ENCODE data around the gene HIF1A.
"Not testable (repeated sequence)": the region's sequence is repeated elsewhere in the genome, so short reads cannot be mapped to it uniquely, and the experiment has no call there.

The HIF1A gene

DNA sequence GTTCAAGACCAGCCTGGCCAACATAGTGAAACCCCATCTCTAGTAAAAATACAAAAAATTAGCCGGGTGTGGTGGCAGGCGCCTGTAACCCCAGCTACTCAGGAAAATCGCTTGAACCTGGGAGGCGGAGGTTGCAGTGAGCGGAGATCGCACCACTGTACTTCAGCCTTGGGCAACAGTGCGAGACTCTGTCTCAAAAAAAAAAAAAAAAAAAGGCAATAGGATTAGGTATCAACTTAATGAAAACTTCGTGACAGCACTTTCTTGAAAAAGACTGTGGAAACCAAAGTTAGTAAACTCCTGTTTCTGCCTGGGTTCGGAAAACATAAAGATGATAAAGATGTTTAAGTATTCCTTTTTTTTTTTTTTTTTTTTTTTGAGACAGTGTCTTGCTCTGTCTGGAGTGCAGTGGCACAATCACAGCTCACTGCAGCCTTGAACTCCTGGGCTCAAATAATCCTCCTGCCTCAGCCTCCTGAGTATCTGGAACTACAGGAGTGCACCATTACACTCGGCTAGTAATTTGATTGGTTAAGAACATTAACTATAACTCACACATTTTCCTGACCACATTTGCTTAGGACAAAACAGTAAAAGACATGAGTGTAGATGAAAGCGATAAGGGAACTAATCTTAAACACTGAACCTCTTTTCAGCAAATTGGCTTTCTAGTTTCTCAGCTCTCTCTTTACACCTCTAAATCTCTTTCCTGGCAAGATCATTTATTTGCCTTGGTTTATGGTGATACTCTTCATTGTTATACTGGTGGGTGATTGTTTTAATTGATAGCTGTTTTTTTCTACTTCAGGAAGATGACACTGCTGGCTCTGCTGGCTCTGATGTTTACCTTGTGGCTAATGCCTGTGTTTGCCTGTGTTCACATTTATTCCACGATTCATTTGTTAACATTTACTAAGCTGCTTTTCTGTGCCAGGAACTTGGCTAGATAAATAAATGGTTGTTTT lies 15.8 kb downstream of the HIF1A start:
- DNase-seq, result no peak

DNA sequence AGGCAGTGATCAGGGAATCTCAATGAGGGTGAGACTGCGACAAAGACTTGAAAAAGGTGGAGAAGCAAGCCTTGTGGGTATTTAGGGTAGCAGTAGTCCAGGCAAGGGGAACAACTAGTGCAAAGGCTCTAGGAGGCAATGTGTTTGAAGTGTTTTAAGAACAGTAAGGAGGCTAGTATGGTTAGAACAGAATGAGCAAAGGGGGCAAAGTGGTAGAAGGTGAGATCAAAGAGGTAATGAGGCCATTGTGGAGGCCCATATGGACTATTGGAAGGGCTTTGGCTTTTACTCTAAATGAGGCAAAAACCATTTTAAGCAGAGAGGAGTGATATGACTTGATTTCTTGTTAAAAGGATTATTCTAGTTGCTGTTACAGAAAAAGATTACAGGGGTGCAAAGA lies 16.8 kb downstream of the HIF1A start:
- DNase-seq, result no peak

DNA sequence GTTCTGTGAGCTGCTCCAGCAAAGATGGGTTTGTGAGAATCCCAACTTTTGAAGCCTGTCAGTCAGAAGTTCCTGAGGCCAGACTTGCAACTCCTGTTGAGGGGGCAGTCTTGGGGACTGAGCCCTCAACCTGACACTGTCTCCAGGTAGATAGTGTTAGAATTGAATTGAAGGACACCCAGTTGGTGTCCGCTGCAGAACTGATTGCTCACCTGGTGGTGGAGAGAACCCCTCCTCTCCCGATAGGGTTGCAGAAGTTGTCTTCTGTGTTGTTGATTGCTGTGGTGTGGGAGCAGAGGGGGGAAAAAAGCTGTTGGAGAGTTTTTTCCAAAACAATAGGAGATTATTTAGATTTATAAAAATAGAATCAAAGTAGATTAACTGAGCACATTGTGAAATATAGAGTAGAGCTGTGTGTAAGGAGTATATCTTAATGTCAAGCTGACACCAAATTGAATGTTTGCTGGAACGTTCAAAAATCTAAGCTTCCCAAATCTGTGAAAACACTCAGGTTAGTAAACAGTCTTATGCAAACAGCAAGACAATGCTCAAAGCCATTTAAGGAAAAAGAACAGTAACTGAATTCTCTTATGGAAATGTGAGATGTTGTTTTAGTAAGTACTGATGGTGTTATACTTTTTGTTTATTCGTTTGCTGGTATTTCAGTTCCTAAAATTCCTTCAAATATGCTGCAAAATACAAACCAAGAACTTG lies 18.6 kb downstream of the HIF1A start:
- no peak for DNase-seq

DNA sequence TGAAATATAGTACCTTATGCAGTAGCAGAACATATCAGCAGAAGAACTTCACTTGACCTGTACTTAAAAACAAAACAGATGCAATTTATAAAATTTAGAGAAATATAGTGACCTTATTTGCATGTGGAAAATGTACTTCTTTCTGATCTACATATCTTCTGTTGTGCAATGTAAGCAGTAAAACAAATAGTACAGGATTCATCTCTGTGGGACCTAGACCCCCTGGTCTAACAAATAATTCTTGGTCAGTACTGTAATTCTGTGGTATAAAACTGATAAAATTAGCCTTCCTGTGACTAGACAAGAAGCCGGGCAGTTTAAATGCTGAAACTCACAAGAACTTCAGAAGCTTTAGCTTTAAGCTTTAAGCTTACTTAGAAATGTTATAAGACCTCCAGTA lies 21.6 kb downstream of the HIF1A start:
- DNase-seq, result no peak

DNA sequence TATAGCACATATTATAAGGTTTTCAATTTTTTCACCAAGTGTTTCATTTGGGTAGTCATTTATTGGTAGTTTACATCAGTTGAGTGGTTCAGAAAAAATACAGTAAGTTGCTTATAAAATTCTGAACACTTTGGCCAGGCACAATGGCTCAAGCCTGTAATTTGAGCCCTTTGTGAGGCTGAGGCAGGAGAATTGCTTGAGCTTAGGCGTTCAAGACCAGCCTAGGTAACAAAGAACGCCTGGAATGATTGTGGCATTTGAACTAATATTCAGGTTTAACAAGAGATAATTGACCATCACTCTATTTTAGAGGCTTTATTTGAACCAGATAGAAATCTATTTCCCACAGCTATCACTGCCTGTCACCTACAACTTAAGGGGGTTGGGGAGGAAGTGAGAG lies 22.7 kb downstream of the HIF1A start:
- DNase-seq, result no peak

DNA sequence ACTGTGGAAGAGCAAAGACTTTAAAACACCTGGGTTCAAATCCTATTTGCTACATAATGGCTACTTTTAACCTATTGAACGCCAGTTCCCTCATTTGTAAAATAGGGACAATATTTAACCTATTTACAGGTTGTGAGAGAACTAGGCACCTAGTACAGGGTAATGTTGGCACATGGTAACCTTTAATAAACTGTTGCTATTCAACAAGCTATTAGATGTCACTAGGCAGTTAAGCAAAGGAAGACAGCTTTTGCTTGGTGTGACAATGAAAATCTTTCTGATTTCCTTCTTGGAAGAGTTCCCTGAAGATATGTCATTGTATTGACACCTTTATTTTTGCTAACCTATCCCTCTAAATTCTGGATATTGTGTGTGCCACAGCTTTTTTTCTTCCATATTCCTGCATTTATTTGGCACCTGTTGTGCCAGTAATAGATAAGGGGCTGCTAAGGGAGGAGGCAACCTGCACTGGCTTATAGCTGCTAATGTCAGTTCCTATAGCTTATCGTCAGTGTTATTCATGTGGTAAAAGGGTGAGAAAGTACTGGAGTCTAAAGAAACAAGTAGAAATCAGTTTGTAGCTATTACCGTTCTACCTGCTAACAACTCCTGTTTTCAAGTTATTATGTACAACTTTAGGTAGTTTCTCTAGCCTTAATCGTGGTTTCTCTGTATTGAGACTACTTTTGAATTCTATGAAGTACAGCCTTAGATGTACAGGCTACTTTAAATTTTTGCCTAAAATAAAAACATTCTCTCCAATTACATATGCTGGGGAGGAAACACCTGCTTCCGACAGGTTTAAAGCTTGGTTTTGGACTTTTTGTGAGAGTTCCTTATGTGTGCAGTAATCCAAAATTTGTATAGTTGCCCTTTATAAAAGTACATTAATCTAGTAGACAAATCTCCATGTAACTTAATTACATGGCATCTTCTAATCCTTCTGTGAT lies 24.3 kb downstream of the HIF1A start:
- no peak for DNase-seq

DNA sequence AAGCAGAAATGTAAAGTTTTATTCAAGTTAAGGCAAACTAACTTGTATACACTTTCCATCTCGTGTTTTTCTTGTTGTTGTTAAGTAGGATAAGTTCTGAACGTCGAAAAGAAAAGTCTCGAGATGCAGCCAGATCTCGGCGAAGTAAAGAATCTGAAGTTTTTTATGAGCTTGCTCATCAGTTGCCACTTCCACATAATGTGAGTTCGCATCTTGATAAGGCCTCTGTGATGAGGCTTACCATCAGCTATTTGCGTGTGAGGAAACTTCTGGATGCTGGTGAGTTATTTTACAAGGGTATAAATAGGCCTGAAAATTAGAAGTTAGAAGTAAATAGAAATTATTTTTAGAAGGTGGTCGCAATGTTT lies 25.0 kb downstream of the HIF1A start:
- DNase-seq, result no peak

DNA sequence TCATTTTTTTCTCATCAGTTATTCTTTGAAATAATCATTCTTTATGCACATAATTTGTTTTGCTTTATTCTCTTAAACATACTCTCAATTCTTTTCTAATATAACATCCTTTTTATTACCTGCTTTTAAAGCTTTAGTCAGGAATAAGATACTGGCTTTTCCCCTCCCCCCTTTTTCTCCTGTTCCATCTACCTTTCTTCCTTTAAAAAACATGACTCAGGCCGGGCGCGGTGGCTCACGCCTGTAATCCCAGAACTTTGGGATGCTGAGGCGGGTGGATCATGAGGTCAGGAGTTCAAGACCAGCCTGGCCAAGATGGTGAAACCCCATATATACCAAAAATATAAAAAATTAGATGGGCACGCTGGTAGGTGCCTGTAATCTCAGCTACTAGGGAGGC lies 25.4 kb downstream of the HIF1A start:
- no peak for DNase-seq

DNA sequence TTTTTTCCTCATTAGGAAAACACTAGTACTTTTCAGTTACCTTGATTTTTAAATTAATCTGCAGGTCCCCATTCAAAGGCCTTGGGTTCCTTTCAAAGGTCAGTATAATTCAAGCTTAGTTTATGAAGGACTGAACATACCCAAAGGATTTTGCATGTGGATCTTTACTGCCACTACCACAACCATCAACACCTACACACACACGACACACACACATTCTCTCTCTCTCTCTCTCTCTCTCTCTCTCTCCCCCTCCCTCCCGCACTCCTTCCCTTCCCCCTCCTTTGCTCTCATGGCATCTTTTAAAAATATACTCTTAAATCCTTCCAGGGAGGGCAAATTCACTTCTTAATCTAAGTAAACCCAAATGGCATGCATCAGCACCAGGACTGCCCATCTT lies 28.8 kb downstream of the HIF1A start:
- DNase-seq, result no peak

DNA sequence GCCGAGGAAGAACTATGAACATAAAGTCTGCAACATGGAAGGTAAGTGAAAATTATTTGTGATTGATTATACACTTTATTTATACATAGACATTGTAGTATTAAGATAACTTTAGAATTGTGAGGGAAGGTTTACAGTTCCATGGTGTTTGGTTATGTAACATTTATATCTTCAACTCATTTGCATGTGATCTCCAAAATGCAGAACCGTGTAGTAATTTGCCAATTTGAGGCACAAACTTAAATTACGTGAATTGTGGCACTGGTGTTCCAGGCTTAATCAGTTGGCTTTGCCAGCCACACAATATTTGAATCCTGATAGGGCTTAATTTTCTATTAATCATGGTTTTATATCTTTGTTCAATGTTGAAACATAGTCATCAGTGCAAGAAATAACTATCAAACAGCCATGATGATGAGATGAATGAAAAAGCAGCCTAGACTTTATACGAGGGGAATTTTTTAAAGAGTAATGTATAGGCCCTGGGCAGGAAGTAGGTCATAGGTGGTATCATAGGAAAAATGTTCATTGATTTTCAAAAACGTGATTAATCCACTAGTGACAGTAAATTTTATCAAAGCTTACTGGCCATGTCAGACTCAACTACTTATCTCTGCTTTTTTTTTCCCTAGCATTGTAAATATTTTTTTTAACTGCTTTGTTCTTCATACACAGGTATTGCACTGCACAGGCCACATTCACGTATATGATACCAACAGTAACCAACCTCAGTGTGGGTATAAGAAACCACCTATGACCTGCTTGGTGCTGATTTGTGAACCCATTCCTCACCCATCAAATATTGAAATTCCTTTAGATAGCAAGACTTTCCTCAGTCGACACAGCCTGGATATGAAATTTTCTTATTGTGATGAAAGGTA lies 31.7 kb downstream of the HIF1A start:
- DNase-seq, result no peak

DNA sequence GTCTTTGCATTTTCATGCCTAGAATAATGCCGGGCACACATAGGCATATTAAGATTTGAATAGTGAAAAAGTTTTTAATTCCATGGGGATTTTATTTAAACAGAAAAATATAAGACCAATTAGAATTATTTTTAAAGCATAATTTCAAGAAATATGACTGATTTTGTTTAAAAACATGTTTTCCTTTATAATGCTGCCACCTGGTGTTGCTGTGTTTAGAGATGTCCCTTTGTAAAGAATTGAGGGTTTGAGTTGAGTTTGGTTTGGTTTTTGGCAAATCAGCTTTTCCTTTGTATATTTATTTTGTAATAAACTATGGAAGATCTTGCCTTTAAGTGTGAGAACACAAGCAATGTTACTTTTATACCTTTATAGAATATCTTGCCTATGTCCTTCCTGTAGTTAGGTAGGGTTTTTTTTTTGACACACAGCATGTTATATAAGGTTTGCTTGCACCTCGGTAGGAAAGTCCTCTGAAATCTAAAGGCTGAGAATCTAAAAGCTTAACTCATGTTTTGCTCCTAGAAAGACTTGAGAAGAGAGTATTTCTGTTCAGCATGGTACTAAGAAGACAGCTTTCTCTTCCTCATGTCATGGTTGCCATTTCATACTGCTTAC lies 35.6 kb downstream of the HIF1A start:
- no peak for DNase-seq

DNA sequence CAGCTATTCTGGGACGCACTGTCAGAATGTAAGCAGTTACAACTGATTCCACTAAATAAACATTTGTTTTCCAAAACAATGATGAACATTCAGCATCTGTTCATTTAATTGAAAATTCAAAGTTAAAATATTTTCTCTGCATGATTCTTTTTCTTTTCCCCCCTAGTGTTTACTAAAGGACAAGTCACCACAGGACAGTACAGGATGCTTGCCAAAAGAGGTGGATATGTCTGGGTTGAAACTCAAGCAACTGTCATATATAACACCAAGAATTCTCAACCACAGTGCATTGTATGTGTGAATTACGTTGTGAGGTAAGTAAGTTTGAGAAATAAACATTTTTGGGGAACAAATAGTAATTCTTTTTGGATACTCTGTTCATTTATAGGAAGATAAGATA lies 38.7 kb downstream of the HIF1A start:
- no peak for DNase-seq

DNA sequence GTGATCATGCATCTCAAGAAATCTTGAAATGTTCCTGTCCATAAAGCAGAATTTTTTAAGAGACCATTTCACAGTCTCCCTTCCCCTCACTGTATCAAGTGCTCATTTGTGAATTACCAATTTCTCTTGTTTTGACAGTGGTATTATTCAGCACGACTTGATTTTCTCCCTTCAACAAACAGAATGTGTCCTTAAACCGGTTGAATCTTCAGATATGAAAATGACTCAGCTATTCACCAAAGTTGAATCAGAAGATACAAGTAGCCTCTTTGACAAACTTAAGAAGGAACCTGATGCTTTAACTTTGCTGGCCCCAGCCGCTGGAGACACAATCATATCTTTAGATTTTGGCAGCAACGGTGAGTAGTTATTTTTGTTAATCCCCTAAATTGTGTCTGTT lies 41.4 kb downstream of the HIF1A start:
- DNase-seq, result no peak

DNA sequence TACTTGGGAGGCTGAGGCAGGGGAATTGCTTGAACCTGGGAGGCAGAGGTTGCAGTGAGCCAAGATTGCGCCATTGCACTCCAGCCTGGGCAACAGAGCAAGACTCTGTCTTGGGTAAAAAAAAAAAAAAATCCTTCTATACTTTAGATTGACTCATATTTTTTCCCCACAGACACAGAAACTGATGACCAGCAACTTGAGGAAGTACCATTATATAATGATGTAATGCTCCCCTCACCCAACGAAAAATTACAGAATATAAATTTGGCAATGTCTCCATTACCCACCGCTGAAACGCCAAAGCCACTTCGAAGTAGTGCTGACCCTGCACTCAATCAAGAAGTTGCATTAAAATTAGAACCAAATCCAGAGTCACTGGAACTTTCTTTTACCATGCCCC lies 42.6 kb downstream of the HIF1A start:
- no peak for DNase-seq

DNA sequence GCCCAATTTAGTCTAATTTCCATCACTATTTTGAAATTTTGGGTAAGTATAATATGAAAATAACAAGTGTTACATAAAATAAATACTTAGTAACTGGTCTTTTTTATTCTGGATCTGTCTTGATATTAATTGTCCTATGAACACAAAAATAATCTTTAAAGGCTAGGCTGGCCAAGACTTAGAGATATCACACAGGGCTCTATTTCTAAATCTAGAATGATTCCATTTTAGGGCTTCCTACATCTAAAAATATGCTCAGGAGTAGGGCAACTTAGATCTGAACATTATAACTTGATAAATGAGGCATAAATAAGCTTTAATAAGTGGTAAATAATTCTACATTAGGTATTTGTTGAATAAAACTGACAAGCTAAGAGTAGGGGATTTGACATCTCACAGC lies 43.8 kb downstream of the HIF1A start:
- no peak for DNase-seq

DNA sequence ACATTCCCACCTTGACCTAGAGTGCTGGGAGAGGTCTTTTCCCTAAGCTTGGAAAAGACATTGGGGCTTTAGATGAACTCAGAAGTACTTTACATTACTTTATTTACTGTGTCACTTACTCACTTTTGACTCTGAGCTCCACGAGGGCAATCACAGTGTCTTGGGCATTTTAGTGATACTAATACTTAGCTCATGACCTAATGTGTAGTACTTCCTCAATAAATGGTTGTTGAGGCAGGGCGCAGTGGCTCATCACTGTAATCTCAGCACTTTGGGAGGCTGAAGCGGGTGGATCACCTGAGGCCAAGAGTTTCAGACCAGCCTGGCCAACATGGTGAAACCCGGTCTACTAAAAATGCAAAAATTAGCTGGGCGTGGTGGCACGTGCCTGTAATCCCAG lies 47.1 kb downstream of the HIF1A start:
- no peak for DNase-seq

DNA sequence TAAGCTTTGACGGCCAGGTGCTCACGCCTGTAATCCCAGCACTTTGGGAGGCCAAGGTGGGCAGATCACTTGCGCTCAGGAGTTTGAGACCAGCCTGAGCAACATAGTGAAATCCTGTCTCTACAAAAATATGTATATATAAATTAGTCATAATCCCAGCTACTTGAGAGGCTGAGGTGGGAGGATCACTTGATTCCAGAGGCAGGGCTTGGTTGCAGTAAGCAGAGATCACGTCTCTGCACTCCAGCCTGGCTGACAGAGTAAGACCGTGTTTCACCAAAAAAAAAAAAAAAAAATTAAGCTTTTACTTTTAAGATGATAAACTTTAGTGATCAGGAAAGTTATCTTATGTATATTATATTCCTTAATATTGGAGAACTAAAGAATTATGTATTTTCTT lies 48.9 kb downstream of the HIF1A start:
- DNase-seq, result no peak

DNA sequence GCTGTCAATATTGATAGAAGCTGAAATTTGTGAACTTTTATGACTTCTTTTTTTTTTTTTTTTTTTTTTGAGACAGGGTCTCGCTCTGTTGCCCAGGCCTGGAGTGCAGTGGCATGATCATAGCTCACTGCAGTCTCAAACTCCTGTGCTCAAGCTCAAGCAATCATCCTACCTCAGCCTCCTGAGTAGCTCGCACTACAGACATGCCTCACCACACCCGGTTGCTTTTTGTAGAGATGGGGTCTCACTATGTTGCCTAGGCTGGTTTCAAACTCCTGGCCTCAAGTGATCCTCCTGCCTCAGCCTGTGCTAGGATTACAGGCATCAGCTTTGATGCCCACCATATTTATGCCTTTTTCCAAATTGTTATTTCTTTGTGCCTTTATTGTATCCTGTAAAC lies 51.0 kb downstream of the HIF1A start:
- DNase-seq, result not testable (repeated sequence)

DNA sequence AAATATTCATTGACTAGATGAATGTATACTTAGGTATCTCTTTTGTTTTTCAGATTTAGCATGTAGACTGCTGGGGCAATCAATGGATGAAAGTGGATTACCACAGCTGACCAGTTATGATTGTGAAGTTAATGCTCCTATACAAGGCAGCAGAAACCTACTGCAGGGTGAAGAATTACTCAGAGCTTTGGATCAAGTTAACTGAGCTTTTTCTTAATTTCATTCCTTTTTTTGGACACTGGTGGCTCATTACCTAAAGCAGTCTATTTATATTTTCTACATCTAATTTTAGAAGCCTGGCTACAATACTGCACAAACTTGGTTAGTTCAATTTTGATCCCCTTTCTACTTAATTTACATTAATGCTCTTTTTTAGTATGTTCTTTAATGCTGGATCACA lies 51.6 kb downstream of the HIF1A start:
- DNase-seq, result no peak

DNA sequence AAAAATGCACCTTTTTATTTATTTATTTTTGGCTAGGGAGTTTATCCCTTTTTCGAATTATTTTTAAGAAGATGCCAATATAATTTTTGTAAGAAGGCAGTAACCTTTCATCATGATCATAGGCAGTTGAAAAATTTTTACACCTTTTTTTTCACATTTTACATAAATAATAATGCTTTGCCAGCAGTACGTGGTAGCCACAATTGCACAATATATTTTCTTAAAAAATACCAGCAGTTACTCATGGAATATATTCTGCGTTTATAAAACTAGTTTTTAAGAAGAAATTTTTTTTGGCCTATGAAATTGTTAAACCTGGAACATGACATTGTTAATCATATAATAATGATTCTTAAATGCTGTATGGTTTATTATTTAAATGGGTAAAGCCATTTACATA lies 52.0 kb downstream of the HIF1A start:
- DNase-seq, result no peak

DNA sequence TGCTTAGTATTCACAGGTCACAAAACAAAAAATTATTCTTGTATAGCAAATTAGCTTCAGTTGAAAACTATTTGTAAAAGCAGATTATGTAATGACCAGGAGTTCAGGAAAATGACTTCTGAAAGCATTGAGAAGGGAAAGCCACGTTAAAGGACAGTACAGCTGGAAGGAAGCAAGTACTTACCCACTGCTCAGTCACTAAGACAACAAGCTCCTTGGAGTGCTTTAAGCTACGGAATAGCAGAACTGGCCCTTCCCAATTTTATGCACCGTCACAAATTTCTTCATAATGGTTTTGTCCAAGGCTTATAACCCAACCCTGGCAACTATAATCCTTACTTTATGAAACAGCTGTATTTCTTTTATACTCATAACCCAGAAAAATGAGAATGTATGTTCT lies 54.0 kb downstream of the HIF1A start:
- no peak for DNase-seq

DNA sequence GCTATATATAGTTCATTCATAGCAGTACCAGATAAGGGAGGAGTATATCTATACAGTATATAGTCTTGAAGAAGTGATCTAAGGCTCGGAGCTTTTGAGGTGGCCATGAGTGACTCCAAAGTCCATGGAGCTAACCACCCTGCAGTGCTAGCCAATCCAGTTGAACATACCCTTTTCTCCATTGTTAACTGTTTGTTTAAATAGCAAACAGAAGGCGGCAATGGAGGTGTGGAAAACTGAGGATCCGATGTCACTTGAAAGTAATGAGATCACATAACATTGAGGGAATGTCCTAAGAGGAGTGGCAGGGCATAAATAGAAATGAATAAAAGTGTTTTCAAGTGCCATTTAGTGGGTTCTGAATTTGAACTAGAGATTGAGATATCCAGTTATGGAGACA lies 54.6 kb downstream of the HIF1A start:
- no peak for DNase-seq

Data from activated CD4-positive, alpha-beta T cell treated with anti-CD3 and anti-CD28 coated beads for 1 hour (primary cell).